ENCODE results near the gene RECK.
"Not testable (repeated sequence)": the region's sequence is repeated elsewhere in the genome, so short reads cannot be mapped to it uniquely, and the experiment has no call there.

The RECK gene

GRCh38 chr9:36074055-36074454, 37.3 kb downstream of the RECK start:
- no peak for TF ChIP-seq CTCF (IDR thresholded peaks at IDR 0.05; ENCODE audit: low read depth, low read length)
- DNase-seq (ENCODE audit: extremely low read depth, low read depth) = no peak

- DNase-seq (ENCODE audit: extremely low read depth, low read depth) = peak; percentile 85
- TF ChIP-seq CTCF (IDR thresholded peaks at IDR 0.05; ENCODE audit: low read depth, low read length) = no peak
These were observed 38.3 kb downstream of the RECK start for GRCh38 chr9:36074870-36075532.

GRCh38 chr9:36078051-36078450, 41.3 kb downstream of the RECK start:
- no peak for DNase-seq (ENCODE audit: extremely low read depth, low read depth)
- TF ChIP-seq CTCF (IDR thresholded peaks at IDR 0.05; ENCODE audit: low read depth, low read length) = no peak

GRCh38 chr9:36080519-36080918, 43.8 kb downstream of the RECK start:
- no peak for DNase-seq (ENCODE audit: extremely low read depth, low read depth)
- no peak for TF ChIP-seq CTCF (IDR thresholded peaks at IDR 0.05; ENCODE audit: low read depth, low read length)

GRCh38 chr9:36082931-36083330, 46.2 kb downstream of the RECK start:
- no peak for TF ChIP-seq CTCF (IDR thresholded peaks at IDR 0.05; ENCODE audit: low read depth, low read length)

GRCh38 chr9:36086442-36086841, 49.7 kb downstream of the RECK start:
- no peak for DNase-seq (ENCODE audit: extremely low read depth, low read depth)
- TF ChIP-seq CTCF (IDR thresholded peaks at IDR 0.05; ENCODE audit: low read depth, low read length) = no peak

More at GRCh38 chr9:36082931-36083330, 46.2 kb downstream of the RECK start:
- DNase-seq (ENCODE audit: extremely low read depth, low read depth) = no peak

GRCh38 chr9:36087054-36087453, 50.3 kb downstream of the RECK start:
- DNase-seq (ENCODE audit: extremely low read depth, low read depth) = not testable (repeated sequence)

- no peak for DNase-seq (ENCODE audit: extremely low read depth, low read depth)
- TF ChIP-seq CTCF (IDR thresholded peaks at IDR 0.05; ENCODE audit: low read depth, low read length) = no peak
These were observed 51.3 kb downstream of the RECK start for GRCh38 chr9:36088020-36088419.
